Amniotic epithelial cell (primary cell): Measurements from ENCODE around the gene PTH1R.

Experiments
- DNase-seq: peaks from one replicate; pipeline ENCODE4 v3.0.0-alpha.2; 2010; ENCODE audit warnings: low read depth

Gene PTH1R

DNA sequence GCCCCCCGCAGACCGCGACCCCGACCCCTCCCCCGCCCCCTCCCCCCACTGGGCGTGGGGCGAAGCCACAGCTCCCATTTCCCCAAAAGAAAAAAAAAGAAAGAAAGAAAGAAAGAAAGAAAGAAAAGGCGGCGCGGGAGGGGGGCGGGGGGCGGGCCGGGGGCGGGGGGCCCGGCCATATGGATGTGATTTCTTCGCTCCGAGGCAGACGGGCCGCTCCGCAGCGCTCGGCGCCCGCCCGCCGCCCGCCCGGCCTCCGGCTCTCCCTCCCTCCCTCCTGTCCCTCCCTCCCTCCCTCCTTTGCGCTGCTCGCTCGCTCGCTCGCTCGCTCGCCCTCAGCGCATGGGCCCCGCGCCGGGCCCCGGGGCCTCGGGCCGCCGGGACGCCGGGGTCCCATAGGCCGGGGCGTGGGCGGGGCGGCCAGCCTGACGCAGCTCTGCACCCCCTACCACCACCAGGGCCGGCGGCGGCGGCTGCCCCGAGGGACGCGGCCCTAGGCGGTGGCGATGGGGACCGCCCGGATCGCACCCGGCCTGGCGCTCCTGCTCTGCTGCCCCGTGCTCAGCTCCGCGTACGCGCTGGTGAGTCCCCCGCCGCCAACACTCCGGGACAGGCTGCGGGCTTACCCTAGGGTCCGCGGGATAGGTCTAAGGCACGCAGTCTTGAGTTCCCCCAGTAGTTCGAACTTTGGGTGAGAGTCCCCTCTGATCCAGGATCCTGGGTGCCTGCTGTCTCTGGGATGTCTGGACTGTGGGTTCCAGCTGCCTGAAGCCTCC, 5.7 kb downstream of the PTH1R start:
- peak; percentile 13 for DNase-seq

DNA sequence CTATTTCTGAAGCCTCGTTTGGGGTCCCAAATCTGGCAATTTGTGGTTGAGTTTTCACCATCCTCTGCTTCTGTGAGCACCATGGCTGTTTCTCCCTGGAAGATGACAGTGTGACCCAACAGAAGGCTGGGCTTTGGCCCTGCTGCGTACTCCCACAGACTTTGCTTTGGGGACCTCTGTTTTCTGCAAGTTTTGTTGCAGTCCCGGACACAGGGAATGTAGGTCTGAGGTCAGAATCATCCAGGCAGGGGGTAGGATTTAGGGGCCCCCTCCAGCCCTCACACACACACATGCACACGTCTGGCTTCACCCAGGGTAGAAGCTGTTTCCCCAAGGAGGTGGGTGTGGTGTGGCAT, 6.3 kb downstream of the PTH1R start:
- DNase-seq = no peak

DNA sequence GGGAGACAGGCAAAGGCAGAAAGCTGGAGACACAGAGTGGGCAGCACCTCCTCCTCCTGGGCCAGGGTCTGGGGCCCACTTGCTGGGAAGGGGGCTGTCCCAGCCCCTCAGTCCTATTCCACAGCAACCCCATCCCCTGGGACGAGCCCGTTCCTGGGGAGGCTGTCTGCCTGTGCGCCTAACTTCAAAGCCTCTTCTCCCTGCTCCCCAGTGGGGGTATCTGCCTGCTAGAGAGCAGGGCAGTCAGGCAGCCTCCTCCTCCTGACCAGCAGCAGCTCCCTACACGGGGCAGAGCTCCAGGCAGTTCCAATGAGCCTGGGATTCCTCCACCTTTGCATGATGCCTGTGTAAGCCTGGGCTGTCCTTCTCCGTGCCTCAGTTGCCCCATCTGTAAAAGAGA, 6.9 kb downstream of the PTH1R start:
- DNase-seq = no peak

DNA sequence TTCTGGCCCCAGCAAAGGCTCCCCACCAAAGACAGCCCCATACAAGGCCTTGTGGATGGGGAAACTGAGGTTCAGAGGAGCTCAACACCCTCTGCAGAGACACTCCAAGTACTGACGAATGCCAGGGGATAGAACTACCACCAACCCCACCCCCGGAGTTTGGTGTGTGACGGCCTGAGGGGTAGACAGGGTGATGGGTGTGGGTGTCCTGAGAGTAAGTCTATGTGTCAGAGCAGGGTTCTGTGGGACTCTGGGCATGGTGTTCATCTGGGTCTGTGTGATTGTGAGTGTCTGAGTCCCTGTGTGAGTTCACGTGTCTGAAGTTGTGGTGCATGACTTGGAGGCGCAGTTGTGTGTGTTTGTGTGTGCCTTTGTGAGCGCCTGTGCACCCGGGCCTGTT, 7.4 kb downstream of the PTH1R start:
- DNase-seq = no peak

DNA sequence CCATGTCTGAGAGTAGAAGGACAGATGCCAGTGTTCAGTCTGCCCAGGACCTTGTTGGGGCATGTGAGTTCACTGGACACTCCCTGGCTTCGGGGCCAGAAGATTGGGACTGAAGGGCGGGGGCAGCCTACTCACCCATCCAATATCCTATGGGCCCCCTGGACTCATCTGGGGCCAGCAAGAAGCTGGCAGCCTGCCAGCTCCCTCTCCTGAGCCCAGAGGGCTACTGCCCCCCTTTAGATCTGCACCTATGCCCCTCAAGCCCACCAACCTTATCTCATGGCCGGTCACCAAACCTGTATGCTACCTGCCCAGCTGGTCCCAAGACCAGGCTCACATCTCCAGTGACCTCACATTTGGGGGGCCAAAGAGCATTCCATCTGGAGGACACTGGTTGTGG, 8.1 kb downstream of the PTH1R start:
- DNase-seq = no peak

DNA sequence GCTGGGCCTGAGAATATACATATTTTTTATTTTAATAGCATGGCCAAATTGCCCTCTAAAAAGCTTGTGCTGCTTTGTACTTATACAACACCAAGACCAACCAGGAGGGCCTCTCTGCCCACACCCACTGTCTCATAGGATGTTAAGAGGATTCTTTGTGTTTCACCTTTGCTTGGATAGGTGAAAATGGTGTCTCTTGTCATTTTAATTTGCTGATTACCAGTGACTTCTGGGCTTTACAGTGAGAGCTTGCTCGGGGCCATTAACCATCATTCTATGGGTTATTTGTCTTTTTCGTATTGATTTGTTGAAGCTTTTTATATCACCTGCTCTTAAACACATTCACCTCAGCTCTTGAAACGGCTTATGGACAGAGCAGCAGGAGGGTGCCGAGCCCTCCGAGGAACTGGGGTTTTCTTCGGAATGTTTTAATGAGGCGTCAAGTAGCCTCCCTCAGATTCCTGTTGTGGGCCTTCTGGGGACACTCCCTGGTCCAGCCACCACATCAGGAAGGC, 10.5 kb downstream of the PTH1R start:
- DNase-seq = no peak

DNA sequence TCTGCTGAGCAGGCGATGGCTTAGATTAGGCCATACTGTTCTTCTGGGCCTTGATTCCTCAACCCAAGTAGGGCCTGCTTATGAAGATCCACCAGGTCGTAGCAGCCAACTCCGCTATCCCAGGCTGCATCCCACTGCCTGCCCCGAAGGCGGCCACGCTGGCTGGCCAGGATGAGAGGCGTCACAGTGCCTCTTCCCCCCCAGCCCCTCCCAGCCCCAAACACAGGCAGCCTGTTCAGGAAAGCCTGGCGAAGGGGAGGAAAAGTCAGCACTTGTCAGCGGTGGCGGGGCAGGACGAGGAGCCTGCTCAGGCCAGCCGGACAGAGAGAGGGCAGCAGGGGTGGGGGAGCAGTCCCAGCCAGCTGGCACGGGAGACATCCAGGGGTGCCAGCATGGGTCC, 11.2 kb downstream of the PTH1R start:
- DNase-seq = no peak

DNA sequence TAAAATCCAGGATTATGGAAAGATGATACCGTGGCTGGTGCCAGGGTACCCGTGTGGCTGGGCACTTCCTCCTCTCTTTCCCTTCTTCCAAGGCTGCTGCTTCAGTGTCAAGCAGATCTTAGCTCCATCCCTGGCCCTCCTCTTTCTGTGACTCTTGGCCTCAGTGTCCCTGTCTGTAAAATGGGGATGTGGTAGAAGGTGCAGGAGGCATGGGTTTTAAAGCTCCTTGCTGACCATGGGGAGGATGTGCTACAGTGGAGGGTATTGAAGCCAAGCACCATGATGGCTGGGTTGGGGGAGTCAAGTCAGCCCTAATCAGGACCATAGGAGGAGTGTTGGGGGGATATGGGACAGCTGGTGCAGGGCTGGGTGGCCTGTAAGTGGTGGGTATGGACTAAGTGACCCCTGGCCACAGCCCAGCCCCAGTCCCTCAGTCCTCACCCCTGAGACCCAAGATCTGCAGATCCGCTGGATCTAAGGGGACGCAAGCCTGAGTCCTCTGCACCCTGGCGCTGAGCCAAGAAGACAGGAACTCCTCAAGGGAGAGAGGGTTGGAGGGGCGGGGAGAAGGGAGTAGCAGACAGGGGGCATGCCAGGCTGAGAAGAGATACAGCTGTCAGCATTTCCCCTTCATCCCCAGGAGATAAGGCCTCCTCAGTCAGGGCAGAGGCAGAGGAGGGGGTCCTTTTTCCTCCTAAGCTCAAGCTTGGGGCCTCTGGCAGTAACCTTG, 12.0 kb downstream of the PTH1R start:
- no peak for DNase-seq

DNA sequence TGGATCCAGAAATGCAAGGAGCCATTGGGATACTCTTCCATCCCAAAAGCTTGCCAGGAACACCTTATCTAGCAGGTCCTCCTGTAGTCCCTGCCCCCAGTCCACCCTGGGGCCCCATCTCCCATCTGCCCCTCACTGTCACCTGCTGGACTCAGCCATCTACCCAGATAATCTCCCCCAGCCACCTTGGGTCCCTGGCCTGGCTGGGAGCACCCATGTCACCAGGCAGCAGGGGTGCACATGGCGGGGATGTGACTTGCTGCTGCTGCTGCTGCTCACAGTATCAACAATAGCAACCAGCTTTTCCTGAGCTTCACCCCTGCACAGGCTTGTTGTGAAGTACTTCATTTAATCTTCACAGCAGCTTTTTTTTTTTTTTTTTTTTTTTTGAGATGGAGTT, 12.6 kb downstream of the PTH1R start:
- DNase-seq = no peak

DNA sequence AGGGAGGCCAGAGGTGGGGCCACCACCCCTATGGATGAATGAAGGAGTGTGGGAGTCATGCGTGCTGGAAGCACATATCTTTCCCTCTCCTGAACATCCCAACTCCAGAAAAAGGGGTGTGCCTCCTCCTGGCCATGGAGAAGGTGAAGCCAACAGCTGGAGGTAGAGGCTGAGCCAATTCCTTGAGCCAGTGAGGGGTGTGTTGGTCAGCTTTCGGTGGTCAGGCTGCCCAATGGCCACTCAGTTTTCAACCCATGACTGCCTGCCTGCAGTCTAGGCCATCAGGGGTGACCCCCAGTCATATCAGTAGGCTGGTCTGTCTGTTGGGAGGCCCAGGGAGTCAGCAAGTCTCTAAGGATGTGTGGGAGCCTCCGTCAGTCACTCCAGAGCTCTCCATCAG, 13.6 kb downstream of the PTH1R start:
- DNase-seq = no peak

DNA sequence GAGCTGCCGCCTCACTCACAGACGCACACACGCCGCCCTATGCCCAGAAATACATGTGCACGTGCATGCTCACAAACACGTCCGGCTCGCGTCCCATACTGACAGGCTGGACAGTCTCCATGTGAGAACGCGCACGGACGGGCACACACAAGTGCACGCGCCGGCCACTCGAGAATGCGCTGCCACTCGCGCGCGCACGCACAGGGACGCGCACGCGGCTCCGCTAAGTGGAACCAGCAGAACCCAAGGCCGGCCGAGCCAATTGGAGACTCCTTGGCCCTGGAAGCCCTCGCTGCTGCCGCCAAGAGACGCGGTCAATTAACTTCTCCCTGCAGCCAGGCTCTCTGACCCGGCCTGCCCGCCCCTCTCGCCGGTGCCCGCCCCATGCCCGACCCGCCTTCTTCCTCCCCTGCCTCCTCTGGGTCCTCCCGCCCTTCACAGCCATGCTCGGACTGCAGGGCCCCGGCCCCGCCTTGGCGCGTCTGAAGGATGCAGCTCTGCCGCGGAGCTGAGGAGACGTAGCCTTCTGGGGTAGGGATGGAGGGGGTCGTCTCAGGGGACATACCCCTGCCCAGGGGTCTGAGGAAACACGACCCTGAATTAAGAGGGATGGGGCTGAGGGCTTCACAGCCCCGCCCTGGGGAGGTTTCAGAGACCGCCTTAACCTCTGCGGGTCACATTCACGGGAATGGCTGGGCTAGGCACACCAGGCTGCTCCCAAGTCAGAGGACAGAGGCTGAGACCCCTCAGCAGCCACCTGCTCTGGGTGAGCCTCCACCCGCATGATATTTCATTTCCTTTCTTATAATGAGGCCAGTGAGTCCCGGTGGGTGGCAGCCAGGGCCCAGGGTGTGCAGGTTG, 15.0 kb downstream of the PTH1R start:
- peak; percentile 60 for DNase-seq

DNA sequence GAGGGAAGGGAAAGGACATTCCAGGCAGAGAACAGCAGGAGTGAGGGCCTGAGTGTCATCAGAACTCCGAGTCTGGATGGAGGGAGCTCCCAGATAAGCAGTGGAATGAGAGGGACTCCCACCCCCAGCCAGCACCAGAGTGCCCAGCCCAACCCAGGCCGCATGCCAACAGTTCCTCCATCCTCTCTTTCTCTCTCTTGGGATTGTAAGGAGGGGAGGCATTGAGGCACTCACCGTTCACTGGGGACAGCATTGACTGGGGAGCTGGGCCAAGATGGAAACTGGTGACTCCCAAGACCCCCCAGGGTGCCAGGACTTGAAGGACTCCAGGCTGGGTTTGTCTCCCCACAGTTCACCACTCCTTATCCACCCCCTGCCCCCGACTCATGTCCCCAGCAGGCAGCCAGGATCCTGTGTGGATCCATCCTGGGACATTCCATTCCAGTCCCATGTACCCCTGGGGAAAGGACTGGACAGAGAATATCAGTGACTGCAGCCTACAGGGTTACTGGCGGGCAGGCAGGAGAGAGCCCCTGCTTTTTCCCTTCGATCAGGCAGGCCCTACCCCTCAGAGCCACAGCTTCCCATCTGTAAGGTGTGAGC, 15.7 kb downstream of the PTH1R start:
- DNase-seq = no peak

DNA sequence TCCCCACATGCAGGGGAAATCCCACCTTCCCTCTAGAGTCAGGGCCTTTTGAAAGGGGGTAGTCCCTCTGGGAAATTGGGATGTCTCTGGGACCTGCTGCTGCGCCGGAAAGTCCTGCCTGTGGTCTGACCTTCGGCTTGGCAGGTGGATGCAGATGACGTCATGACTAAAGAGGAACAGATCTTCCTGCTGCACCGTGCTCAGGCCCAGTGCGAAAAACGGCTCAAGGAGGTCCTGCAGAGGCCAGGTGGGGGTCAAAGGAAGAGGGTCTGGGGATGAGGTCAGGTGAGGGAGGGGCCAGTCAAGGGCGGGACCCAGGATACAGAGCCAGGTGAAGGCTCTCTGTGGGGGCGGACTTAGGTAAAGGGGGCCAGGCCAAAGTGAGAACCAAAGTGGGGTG, 16.2 kb downstream of the PTH1R start:
- no peak for DNase-seq

DNA sequence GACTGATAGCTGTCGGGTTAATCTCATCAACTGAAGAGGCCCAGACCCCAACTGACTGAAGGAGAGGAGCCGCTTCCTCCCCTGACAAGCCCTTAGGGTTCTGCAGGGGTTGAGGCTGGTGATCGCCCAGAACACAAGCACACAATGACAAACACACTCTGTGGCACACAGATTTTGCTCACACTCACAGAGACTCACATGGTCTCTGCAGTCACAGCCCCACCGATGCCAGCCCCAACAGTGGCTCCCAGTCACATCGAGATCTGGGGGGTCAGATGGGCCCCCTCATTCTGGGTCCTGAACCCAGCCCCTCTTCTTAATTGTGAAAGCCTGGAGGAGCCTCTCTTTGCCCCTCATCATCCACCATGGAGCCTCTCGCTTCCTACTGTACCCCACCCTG, 16.7 kb downstream of the PTH1R start:
- DNase-seq = no peak

DNA sequence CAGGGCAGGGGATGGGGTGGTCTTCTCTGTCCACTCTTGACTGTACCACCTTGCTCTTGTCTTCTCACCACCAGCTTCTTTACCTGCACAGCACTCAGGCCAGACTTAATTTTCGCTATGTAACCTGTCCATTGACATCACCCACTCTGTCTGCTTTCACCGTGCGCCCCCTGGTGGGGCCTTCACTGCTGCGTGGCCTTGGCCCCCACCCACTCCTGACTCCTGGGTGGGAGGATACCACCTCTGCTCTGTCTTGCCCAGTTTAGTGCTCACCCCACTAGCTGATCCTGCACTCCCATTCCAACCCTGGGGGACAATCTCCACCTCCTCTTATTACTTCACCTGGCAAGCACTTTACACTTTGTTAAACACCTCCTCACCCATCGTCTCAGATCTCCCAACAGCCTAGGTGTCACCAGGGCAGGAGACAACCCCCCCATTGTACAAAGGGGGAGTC, 17.7 kb downstream of the PTH1R start:
- peak; percentile 42 for DNase-seq

DNA sequence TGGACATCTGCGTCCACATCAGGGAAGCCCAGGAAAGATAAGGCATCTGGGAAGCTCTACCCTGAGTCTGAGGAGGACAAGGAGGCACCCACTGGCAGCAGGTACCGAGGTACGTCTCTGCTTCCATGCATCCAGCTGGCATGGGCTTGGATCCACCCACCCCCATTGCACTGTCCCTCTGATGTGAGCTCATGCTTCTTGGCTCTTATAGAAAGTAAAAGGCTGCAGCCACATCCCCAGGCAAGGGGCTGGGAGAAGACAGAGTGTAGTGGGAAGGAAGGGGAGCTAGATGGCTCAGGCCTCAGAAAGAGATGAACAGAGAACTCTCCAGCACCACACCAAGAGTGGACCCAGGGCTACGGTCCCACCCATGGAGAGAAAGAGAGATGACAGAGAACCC, 18.2 kb downstream of the PTH1R start:
- no peak for DNase-seq

DNA sequence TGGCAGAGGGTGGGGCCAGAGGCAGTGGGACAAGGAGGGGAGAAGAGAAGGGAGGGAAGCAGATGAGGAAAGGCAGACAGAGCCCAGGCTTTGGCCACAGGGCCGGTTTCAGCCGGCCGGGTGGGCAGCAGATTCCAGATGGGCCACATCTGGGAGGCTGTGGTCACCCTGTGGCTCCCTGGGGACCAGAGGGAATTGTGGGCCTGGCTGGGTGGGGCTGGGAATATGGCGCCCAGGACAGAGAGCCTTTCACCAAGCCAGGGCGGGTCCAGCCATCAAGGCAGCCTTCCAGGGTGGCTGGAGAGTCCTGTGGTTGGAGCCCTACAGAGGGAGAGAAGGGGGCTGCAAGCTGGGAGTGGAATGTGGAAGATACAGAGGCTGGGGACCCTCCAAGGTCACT, 18.9 kb downstream of the PTH1R start:
- DNase-seq = no peak

DNA sequence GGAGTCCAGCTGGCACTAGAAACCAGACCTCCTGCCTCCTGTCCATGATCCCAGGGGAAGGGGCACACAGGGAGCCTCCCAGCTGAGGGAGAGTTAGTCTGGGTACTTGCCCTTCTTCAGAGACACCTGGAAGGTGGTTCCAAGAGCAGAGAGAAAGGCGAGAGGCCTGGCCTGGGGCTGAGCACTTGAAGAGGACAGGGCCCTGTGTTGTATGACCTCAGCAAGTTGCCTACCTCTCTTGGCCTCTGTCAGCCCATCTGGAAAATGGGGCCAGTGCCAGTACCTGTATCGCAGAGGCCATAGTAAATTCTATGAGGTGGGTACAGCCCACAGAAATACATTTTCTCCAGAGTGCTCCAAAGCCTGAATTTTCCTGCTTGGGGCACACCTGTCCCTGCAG, 19.5 kb downstream of the PTH1R start:
- DNase-seq = no peak

DNA sequence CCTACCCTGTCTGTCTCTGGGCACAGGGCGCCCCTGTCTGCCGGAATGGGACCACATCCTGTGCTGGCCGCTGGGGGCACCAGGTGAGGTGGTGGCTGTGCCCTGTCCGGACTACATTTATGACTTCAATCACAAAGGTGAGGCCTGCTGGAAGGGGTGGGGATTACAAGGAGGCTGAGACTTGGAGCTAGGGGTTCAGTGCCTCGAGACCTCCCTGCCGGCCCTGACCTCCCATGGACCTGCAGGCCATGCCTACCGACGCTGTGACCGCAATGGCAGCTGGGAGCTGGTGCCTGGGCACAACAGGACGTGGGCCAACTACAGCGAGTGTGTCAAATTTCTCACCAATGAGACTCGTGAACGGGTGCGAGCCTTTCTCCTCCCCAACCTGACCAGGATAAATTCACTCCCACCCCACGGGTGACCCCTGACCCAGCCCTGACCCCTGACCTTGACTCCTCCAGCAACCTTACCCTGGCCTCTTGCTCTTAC, 20.4 kb downstream of the PTH1R start:
- DNase-seq = no peak

DNA sequence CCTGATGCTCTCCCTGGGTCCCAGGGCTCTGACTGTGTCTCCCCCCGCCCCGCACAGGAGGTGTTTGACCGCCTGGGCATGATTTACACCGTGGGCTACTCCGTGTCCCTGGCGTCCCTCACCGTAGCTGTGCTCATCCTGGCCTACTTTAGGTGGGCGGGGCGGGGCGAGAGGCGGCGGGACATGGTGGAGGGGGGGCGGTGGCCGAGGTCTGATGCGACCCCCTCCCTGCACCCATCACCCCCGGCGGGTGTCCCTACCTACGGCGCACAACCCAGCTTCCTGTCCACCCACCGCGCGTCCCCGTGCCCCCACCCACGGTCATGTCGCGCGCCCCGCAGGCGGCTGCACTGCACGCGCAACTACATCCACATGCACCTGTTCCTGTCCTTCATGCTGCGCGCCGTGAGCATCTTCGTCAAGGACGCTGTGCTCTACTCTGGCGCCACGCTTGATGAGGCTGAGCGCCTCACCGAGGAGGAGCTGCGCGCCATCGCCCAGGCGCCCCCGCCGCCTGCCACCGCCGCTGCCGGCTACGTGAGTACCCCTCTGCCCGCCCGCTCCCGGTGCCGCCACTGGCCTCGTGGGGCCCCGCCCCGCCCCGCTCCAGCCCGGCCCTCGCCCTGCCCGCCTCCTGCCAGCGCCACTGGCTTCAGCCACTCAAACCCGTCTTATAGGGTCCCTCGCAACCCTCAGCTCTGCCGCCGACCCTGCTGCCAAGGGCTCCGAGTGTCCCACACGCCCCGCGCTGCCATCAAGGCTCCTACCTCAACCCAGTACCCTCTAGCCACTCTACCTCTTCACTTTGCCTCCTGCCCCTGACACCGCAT, 21.0 kb downstream of the PTH1R start:
- no peak for DNase-seq
